ENCODE data around the gene VPS51.

The VPS51 gene

DNA sequence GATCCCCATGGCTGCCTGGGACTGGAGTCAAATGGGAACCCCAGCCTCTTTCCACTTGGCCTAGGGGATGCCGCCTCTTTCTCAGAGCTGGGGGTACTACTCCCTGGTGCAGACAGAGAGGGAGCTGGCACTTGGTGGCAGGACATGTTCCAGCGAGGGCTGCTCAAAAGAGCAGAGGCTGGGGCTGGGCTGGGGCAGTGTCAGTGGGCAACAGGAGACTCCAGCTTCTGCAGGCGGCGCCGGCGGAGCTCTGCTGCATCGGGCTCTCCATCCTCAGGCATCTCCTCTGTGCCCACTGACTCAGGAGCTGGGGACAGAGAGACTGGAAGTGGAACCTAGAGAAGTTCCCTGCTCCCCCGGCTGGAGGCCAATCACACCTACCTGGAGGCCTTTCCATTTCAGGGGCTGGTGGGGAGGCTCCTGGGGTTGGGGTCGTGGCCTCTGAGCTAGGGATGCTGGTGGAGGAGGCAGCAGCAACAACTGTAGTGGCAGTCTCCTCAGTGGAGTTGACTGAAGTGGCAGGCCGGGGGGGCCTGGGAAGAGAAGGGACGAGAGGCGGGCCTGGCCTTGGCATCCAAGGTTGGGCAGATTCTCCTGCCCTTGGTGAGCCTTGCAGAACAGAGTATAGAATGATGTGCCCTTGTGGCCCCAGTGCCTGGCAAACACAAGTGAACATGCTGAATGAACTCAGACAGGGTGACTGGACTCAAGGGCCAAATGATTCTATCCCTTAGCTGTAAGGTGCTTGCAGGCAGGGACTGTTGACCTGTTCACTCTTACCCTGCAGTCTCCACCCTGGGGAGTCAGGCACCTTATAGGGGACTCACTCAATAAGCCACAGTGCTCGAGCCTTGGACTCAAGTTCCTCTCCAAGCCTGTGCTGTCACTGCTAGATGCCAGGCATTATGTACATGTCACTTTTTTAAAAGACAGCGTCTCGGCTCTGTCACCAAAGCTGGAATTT lies 32.5 kb downstream of the VPS51 start:
- in situ Hi-C loops (cut with HindIII; ENCODE audit: low pct_ligation_motif_present, low pct_unique_long_range_greater_than_20kb, low sequenced_read_pairs) = no loop called here

DNA sequence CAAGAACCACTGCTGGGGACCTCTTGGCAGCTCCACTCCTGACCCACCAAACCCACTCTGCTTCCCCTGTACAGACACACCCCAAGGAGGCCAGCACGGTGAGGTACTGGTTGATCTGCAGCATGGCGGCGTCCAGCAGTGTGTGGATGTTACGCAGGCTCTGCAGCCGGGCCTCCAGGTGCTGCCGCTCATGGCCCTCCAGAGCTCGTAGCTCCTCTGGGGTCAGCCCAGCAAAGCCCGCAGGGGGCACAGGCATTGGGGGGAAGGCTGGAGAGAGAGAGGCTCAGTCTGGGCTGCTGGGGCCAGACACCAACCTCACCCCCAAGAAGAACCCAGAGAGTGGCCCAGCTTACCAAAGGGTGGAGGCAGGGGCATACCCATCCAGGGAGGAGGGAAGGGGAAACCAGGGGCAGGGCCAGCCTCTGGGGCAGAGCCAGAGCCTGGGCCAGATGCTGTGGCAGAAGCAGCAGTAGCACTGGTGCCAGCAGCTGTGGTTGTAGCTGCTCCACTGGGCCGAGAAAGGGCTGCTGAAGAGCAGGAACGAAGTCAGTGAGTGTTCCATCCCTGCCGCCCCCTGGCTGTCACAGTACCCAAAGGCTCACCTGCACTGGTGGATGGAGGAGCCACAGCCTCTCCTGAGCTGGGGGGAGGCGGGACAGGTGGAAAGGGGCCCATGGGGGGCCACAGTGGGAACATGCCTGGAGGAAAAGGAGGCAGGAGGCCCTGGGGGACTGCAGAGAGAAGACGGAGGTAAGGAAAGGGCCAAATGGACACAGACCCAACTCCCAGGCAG lies 33.8 kb downstream of the VPS51 start:
- in situ Hi-C loops (cut with HindIII; ENCODE audit: low pct_ligation_motif_present, low pct_unique_long_range_greater_than_20kb, low sequenced_read_pairs) = no loop called here
- no peak for DNase-seq

More for the DNA sequence above, 32.5 kb downstream of the VPS51 start:
- DNase-seq = no peak

DNA sequence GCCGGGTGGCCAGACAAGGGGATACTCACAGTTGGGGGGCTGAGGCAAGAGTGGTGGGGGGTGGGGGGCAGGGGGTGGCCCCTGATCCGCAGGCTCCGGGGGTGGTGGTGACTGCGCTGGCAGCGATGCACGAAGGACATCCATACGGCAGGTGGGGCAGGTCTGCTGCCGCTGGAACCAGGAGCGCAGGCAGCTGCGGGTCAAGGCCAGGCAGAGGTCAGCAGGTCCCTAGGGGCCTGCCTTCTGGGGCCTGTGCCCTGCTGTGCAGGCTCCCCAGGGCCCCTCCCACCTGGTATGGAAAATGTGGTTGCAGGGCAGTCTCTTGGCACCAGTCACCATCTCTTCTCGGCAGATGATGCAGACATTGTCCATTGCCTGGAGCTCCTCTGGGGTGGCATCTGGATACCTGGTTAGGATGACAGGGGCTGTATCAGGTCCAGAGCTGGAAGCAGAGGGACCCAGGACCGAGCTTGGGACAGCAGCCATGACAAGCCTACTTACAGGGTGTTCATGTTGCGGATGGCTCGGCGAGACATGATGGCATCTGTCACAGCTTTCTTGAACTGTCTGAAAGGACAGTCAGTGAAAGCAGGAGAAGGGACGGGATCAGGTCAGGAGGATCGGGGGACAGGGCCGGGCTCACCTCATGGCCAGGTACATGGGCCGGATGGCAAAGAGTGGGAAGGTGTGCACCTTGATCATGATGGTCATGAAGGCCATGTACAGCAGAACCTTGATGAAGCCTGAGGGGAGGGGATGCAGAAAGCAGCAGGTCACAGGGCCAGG lies 34.8 kb downstream of the VPS51 start:
- DNase-seq = no peak
- in situ Hi-C loops (cut with HindIII; ENCODE audit: low pct_ligation_motif_present, low pct_unique_long_range_greater_than_20kb, low sequenced_read_pairs) = no loop called here

DNA sequence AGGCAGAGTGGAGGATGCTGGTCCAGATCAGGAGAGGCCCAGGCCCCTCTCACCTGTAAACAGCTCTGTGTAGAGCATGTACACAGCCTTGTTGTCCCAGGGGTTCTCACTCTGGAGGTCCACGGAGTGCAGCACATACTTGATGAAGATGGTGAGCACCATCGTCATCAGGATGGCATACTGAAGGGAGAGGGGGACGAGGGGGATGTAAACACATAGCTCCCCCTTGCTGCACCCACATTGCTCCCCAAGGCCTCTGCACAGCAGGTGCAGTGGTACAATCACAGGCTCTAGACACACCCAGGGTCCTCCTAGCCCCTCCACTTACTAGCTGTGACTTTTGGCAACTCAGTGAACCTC lies 35.4 kb downstream of the VPS51 start:
- no peak for DNase-seq
- in situ Hi-C loops (cut with HindIII; ENCODE audit: low pct_ligation_motif_present, low pct_unique_long_range_greater_than_20kb, low sequenced_read_pairs) = no loop called here

DNA sequence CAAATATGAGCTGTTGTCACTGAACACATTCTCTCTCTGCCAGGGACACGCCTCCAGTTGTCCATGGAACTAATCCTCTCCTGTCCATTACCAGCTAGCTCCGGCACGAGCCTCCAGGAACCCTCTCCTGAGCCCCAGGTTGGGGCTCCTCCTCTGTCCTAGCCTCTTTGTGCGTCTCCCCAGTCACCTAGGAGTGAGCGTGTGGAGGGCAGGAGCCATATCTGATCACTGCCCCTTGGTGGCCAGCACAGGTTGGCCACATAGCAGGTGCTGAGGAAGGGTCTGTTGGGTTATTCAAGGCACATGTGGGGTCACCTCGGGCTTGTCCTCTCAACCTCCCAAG lies 35.9 kb downstream of the VPS51 start:
- no peak for DNase-seq
- in situ Hi-C loops (cut with HindIII; ENCODE audit: low pct_ligation_motif_present, low pct_unique_long_range_greater_than_20kb, low sequenced_read_pairs) = no loop called here

DNA sequence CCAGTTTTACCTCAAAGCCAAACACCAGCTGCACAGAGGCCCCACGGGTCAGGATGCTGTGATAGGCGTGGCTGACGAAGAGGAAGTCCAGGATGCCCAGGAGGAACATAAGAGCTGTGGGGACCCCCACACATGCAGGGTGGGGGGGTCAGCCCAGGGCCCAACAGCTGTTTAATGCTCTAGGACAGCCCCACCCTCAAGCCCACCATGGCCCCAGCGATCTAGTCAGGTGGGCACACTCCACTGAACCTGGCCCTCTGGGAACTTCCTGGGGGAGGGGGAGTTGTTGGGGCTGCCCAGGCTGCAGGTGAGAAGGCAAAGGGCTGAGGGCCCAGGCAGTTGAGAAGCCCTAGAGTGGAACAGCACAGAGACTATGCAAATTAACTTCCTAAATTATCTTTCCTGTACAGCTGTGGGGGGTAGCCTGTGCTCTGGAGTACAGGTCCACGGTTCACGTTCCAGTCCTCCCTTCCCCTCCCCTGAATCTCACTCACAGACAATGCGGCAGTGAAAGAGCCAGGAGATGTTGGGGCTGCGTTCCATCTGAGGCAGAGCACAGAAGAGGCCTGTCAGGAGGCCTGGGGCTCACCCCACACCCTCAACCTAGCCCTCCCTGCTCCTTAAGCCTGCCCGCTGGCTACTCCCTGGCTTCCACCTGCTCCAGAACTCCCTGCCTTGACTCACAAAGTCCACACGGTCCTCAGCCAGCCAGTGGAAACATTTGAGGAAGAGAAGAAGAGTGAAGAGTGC lies 36.4 kb downstream of the VPS51 start:
- DNase-seq = no peak
- in situ Hi-C loops (cut with HindIII; ENCODE audit: low pct_ligation_motif_present, low pct_unique_long_range_greater_than_20kb, low sequenced_read_pairs) = no loop called here

DNA sequence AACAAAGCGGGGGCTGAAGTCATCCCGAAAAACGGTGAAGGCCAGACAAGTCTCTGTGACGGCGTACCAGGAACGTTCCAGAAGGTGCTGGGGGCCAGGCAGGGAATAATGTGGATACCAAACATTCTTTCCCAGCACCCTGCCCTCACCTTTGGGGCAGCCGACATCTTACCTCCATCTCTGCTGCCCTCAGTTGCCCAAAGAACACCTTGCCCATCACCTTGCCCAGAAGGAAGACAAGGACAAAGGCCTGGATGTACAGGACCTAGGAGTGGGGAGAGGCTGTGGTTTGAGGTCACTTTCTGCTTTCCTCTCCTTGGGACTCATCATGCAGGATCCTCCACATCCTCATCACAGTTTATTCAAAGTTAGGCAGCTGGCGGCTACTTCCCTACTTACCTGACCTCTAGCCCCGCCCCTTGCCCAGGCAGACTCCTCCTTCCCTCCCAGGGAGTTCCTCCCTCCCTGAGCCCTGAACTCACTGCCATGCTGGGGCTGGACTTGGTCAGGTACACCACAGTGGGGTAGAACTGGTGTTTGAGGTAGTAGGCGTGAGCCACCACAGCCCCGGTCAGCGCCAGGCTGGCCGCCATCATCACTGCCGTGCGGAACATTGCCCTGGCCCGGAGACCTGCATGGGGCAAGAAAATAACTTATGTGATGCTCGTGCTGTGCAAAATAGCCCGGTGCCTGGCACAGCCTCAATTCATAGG lies 37.1 kb downstream of the VPS51 start:
- in situ Hi-C loops (cut with HindIII; ENCODE audit: low pct_ligation_motif_present, low pct_unique_long_range_greater_than_20kb, low sequenced_read_pairs) = no loop called here
- DNase-seq = no peak

DNA sequence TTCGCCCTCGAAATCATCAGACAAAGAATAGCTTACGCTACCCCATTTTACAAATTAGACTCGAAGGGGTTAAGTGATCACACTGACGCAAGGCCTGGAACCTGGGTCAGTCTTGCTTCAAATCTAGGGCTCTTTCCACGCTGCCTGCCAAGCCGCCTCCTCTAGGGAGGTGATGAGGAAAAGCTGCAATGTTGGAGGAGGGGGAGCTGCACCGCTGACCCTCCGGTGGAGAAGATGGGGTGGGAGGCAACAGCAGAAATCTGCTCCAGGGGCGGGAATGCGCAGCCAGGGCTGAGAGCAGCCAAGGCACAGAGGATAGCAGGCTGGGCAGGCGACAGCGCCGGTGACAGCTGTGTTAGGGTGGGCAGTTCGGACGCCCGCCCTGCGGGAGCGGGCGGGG lies 37.7 kb downstream of the VPS51 start:
- no peak for DNase-seq
- in situ Hi-C loops (cut with HindIII; ENCODE audit: low pct_ligation_motif_present, low pct_unique_long_range_greater_than_20kb, low sequenced_read_pairs) = no loop called here

DNA sequence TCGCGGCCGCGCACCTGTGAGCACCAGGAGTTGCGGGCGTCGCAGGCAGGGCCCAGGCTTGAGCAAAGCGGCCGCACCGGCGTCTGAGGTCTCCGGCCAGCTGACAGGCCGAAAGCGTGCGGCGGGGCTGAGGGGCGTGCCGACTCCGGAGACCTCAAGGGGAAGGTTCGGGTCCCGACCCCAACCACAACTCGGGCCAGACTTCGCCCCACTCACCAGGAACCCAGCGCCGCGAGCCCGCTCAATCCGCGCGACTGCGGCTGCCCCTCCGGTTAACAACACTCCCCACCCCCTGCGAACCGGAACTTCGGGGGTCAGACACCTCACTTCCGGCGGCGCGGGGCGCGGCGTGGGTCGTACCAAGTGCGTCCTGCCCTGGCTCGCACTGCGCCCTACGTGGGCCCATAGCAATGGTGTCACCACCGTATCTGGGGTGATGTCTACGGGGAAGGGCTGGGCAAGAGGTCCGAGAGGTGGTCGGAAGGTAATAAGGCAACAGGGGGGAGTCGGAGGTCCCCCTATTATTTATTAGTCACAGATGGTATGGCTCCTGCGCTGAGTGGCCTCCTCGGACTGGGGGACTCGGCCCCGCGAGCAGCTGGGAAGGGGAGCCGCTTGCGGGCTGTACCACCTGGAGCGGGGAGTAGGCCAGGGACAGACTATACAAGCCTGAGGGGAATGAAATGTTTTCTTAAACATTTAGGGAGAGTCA lies 38.4 kb downstream of the VPS51 start, which contains the start of gene SYVN1:
TSS of gene SYVN1 (minus strand) at position 280 of the 712 bp plus-strand sequence. CDS start 918 bp downstream, outside the sequence.
- peak; percentile 79 for DNase-seq
- in situ Hi-C loops (cut with HindIII; ENCODE audit: low pct_ligation_motif_present, low pct_unique_long_range_greater_than_20kb, low sequenced_read_pairs) = no loop called here

DNA sequence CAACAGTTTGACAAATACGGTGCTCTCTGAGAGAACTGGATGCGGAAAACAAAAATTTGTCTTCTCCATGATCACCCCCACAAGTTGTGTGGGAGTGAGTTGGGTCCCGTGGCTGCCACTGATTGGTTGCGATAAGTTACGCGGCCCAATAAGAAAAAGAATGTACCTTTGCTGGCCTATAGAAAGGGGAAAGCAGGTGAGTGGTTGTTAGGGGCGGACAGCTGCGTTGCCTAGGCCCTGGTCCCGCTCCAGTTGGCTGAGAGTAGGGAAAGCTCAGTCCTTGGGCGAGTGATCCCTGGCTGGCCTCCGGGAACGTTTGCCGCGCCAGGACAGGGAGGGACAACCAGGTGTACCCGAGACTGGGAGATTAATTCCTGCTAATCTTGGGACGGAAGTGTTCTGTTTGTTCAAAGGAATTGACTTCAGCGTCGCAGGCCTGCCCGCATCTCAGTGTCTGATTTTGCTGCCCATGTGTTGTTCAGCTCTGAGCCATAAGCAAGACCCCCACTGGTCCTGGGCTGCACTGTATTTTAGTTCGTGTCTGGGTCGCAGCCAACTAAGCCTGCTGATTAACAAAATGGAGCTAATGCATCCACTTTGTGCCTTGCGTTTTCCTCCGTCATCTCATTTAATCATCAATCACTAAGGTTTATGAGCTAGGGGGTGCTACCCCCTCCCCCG lies 39.1 kb downstream of the VPS51 start:
- in situ Hi-C loops (cut with HindIII; ENCODE audit: low pct_ligation_motif_present, low pct_unique_long_range_greater_than_20kb, low sequenced_read_pairs) = no loop called here
- peak; percentile 94 for DNase-seq

DNA sequence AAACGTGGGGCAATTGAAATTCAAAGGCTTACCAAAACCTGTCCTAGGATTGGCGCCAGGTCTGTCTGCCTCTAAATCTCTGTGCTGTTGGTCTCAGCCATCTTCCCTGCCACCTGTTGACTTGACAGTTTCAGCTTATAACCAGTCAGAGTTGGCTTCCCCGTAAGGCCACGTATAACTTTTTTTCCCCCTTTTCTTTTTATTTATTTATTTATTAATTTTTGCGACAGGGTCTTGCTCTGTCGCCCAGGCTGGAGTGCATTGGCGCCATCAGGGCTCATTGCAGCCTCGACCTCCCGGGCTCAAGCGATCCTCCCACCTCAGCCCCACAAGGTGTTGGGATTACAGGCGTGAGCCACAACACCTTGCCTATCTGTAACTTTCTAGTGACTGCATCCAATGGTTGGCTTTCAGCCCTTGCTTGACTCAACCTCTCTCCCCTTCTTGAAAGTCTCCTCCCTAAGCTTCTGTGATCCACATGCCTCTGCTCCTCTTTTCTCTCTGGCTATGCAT lies 39.7 kb downstream of the VPS51 start:
- no peak for DNase-seq
- in situ Hi-C loops (cut with HindIII; ENCODE audit: low pct_ligation_motif_present, low pct_unique_long_range_greater_than_20kb, low sequenced_read_pairs) = no loop called here

DNA sequence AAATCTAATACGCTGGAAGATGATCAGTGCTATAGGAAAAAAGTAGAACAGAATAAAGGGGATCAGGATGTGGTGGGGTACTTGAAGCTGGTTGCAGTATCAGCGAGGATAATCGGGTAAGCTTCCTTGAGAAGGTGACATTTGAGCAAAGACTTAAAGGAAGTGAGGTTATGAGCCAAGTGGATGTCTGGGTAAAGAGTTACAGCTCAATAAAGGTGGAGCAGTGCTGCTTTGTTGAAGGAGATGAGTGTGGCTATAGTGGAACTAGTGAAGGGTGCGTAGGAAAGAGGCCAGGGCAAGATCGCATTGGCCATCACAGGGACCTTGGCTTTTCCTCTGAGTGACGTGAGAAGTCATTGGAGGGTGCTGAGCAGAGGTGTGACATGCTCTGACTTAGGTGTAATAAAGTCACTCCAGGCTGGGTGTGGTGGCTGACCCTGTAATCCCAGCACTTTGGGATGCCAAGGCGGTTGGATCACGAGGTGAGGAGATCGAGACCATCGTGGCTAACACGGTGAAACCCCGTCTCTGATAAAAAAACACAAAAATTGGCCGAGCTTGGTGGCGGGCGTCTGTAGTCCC lies 40.6 kb downstream of the VPS51 start:
- in situ Hi-C loops (cut with HindIII; ENCODE audit: low pct_ligation_motif_present, low pct_unique_long_range_greater_than_20kb, low sequenced_read_pairs) = no loop called here
- DNase-seq = no peak

DNA sequence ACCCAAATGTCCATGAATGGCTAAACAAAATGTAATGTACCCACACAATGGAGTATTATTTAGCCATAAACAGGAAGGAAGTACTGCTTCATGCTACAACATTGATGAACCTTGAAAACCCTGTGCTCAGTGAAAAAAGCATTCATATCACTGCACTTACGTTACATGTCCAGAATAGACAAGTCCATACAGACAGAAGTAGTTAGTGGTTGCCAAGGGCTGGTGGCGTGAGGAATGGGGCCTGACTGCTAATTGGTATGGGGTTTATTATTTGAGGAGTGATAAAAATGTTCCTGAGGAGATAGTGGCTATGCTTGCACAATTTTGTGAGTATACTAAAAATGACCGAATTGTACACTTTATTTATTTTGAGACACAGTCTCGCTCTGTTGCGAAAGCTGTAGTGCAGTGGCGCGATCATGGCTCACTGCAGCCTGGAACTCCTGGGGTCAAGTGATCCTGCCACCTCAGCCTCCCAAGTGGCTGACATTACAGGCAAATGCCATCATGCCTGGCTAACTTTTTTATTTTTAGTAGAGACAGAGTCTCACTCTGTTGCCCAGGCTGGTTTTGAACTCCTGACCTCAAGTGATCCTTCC lies 46.0 kb downstream of the VPS51 start:
- DNase-seq = no peak
- in situ Hi-C loops (cut with HindIII; ENCODE audit: low pct_ligation_motif_present, low pct_unique_long_range_greater_than_20kb, low sequenced_read_pairs) = no loop called here

DNA sequence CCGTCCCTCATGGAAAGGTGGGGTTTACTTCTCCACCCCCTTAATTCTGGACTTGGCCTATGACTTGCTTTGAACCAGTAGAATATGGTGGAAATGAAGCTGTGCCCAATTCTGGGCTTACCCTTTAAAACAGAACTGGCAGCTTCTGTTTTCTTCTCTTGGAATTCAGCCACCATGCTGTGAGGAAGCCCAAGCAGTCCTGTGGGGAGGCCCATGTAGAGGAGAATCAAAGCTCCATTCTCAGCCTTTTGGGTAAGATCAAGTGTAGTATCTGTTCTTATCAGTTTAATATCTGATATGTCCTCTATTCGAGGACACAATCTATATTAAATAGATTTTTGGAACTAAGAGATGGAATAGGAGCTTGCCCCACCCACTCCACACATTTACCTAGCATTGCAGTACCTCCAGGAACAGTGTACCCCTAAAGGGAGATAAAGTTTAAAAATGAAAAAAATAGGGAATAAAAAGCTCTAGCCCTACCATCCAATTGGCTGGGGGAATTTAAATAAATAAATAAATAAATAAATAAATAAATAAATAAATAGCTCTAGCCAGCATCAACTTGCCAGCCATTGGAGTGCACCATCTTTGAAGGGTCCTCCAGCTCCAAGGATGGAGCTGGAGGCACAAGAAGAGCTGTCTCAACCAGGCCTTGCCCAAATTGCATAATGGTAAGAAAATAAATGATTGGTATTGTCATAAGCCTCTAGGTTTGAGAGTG lies 51.5 kb downstream of the VPS51 start:
- DNase-seq = no peak
- in situ Hi-C loops (cut with HindIII; ENCODE audit: low pct_ligation_motif_present, low pct_unique_long_range_greater_than_20kb, low sequenced_read_pairs) = no loop called here

DNA sequence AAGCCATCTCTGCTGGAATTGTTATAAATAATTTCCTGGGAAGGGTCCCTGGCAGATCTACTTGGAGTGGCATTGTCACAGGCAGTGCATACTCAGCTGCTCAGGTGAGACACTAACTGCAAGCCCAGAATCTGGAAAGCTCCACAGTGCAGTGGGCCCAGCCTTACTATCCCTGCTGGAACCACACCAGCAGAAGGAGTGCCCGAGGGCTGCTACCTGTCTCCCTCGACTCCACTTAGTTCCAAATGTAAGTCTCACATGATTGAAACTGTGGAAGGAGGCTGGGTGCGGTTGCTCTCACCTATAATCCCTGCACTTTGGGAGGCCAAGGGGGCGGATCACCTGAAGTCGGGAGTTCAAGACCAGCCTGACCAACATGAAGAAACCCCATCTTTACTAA lies 52.6 kb downstream of the VPS51 start:
- in situ Hi-C loops (cut with HindIII; ENCODE audit: low pct_ligation_motif_present, low pct_unique_long_range_greater_than_20kb, low sequenced_read_pairs) = no loop called here
- no peak for DNase-seq
